BE2C (cell line): ENCODE data around the gene STK33.

Experiments
- DNase-seq: peaks from one replicate; pipeline ENCODE4 v3.0.0-alpha.2; 2020
- H3K27me3 ChIP-seq: fragments of 250-450 bp; sonication (Bioruptor Pico); 2 replicates; pipeline ENCODE4 v1.5.1; 2020; ENCODE audit warnings: mild to moderate bottlenecking
- H3K36me3 ChIP-seq: fragments of 250-450 bp; sonication (Bioruptor Pico); 2 replicates; pipeline ENCODE4 v1.5.1; 2020; ENCODE audit warnings: mild to moderate bottlenecking
- H3K4me1 ChIP-seq: fragments of 250-450 bp; sonication (Bioruptor Pico); 2 replicates; pipeline ENCODE4 v1.5.1; 2020
- H3K4me3 ChIP-seq: 2 replicates; pipeline ENCODE4 v1.5.1; 2011; ENCODE audit warnings: low read depth, low read length
- H3K9me3 ChIP-seq: fragments of 250-450 bp; sonication (Bioruptor Pico); 2 replicates; pipeline ENCODE4 v1.5.1; 2020
- TF ChIP-seq, protein P1 (sequence below): IDR thresholded peaks from 2 replicates; pipeline ENCODE4 v1.5.1; 2012; ENCODE audit warnings: mild to moderate bottlenecking, low read depth, low read length

The STK33 gene

DNA sequence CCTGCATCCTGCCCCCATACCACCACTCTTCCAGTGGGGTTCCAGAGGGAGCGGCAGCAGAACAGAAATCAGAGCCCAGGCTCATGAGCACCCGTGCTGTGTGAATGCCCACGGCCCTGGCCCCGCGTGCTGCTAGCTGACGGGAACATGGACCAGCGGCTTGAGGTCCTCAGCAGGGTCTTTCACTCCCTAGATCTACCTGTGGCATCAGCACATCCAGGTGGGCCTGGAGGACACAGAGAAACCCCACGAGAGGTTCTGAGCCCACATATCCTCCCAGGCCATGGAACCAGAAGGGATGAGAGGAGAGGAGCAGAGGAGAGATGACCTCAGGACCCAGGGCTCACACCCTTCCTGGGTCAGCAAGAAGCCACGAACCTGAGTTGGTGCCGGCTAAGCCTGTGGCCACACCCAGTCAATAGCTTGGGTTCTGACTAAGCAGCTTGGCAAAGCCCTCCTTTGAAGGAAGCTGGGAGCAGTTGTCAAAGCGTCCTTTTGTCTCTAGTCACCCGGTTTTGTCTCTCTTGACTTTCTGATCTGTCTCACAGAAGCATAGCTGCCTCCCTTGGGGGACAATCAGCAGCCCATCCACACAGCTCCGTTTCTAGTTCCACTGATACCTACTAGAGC, 241.0 kb downstream of the STK33 start:
- no peaks in the 10 kb centered on the region for H3K27me3 ChIP-seq
- H3K4me3 ChIP-seq = no peak overlapping the region
- H3K36me3 ChIP-seq = no peaks in the 10 kb centered on the region

DNA sequence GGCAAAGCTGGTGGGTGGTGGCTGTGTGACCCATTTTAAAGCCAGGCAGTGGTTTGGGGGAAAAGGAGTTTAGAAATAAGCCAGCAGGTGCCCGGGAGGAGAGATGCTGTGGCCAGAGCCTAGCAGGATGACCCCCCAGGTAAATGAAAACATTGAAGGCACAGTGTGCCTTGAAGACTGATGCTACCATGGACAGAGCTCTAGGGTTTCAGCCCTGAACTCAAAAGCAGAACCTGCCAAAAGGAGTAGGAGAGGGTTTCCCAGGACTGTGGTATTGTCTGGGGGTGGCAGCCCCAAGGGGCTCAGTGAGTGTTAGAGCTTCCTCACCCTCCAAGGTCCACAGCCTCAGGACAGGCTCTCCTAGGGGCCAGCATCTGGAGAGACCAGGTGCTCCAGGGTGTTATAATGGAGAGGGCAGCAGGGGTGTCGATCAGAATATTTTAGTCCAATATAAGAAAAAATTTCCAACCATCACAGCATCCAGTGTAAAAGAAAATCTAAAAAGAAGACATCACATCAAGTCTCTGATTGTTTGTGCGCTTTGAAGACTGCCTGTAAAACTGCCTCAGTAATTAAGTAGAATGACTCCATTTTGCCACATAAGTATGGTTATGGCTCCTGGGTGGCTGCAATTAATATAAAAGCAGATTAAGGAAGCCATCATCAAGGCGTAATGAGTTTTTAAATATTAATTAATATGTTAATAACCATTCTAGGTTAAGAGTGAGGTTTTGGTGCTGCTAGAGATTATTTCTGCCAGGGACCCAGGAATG, 241.7 kb downstream of the STK33 start:
- no peaks in the 10 kb centered on the region for H3K27me3 ChIP-seq
- DNase-seq = no peak
- TF ChIP-seq, protein P1, sequence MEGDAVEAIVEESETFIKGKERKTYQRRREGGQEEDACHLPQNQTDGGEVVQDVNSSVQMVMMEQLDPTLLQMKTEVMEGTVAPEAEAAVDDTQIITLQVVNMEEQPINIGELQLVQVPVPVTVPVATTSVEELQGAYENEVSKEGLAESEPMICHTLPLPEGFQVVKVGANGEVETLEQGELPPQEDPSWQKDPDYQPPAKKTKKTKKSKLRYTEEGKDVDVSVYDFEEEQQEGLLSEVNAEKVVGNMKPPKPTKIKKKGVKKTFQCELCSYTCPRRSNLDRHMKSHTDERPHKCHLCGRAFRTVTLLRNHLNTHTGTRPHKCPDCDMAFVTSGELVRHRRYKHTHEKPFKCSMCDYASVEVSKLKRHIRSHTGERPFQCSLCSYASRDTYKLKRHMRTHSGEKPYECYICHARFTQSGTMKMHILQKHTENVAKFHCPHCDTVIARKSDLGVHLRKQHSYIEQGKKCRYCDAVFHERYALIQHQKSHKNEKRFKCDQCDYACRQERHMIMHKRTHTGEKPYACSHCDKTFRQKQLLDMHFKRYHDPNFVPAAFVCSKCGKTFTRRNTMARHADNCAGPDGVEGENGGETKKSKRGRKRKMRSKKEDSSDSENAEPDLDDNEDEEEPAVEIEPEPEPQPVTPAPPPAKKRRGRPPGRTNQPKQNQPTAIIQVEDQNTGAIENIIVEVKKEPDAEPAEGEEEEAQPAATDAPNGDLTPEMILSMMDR = no peak
- H3K36me3 ChIP-seq = no peaks in the 10 kb centered on the region
- H3K4me1 ChIP-seq = no peaks in the 10 kb centered on the region
- no peak overlapping the region for H3K4me3 ChIP-seq
- no peaks in the 10 kb centered on the region for H3K9me3 ChIP-seq

More for the DNA sequence above, 241.0 kb downstream of the STK33 start:
- TF ChIP-seq, protein P1 = no peak
- DNase-seq = no peak
- Histone ChIP-seq H3K9me3 (no peaks in the 10 kb centered on the region), H3K4me1 (no peaks in the 10 kb centered on the region)

DNA sequence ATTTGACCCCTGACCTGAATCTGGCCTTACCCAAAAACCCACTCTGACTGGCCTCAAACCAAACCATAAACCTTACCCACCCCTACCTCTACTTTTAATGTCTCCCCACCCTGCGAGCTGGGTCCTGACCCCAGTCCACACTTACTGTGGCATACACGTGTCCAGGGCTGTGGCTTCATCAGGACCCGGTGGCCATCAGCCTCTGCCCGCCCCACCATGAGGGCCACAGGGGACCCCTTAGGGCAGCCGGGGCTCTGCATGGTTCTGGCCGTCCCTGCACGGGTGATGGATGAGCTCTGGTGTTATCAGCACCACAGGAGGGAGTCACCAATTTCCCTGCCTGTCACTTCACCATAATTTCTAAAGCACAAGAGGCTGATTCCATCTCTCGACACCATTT, 242.8 kb downstream of the STK33 start:
- TF ChIP-seq, protein P1 = no peak
- no peaks in the 10 kb centered on the region for H3K9me3 ChIP-seq
- no peak overlapping the region for H3K4me3 ChIP-seq
- H3K27me3 ChIP-seq = no peaks in the 10 kb centered on the region
- no peaks in the 10 kb centered on the region for H3K36me3 ChIP-seq
- no peak for DNase-seq
- no peaks in the 10 kb centered on the region for H3K4me1 ChIP-seq

DNA sequence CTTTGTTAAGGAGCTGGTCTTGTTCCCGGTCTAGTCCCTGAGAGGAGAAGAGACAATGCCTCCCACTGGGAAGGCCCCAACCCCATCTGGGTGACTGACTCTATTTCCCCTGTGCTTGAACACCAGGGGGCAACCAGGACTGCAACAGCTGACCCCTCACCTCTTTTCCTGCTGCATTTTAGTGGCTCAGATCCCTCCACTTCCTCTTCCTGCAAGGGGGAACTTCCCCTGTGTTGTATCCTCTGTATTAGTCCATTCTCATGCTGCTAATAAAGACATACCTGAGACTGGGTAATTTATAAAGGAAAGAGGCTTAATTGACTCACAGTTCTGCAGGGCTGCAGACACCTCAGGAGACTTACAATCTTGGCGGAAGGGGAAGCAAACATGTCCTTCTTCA, 246.1 kb downstream of the STK33 start:
- Histone ChIP-seq H3K4me1 (no peaks in the 10 kb centered on the region), H3K36me3 (no peaks in the 10 kb centered on the region), H3K9me3 (no peaks in the 10 kb centered on the region), H3K4me3 (no peak overlapping the region), H3K27me3 (no peaks in the 10 kb centered on the region)
- TF ChIP-seq, protein P1 = no peak
- DNase-seq = no peak

DNA sequence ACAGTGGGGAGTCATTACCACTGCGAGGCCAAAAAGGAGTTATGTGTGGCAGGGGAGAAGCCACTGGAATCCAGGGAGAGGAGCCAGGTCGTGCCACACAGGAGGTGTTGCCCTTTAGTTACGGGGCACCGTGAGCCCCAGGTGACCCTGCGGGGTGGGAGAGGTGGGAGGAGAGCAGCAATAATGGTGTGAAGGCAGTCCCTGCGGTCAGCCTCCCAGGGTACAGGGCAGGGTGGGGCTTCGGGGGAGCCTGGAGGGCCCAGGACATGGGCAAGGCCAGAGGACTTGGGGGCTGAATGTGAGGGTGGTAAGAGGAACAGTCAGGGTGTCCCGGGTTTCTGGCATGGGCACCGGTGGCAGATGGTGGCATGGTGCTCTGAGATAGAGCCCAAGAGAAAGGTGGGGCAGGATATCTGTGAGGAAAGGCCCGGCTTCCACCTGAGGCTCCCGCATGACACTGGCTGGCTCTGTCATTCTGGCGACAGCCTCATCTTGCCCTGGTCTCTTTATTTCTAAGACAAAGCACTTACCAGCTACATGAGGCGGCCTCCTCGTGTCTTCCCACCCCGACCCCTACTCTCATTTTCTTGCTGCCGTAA, 247.8 kb downstream of the STK33 start:
- Histone ChIP-seq H3K4me1 (no peaks in the 10 kb centered on the region), H3K36me3 (no peaks in the 10 kb centered on the region), H3K27me3 (no peaks in the 10 kb centered on the region), H3K9me3 (no peaks in the 10 kb centered on the region), H3K4me3 (no peak overlapping the region)
- DNase-seq = no peak
- TF ChIP-seq, protein P1 = no peak

GRCh38 chr11:8345179-8345578, 248.8 kb downstream of the STK33 start:
- TF ChIP-seq, protein P1 = no peak
- H3K27me3 ChIP-seq = no peaks in the 10 kb centered on the region
- H3K4me3 ChIP-seq = no peak overlapping the region
- no peaks in the 10 kb centered on the region for H3K4me1 ChIP-seq
- H3K36me3 ChIP-seq = no peaks in the 10 kb centered on the region
- no peaks in the 10 kb centered on the region for H3K9me3 ChIP-seq
- DNase-seq = no peak
